HG03520 (cell line): ENCODE data around the gene BANP.
"Not testable (repeated sequence)": the region's sequence is repeated elsewhere in the genome, so short reads cannot be mapped to it uniquely, and the experiment has no call there.

Experiments
- ATAC-seq: cut with Tn5 transposase; IDR thresholded peaks from one replicate; pipeline ENCODE4 v1.9.1; 2021; ENCODE audit warnings: mild to moderate bottlenecking, moderate library complexity; ENCODE audit not compliant: unreplicated experiment

BANP gene

GRCh38 chr16:87965417-87965816 is 14.2 kb downstream of the BANP start:
- ATAC-seq, result no peak

GRCh38 chr16:87966064-87966645 is 14.9 kb downstream of the BANP start:
- ATAC-seq, result no peak

DNA sequence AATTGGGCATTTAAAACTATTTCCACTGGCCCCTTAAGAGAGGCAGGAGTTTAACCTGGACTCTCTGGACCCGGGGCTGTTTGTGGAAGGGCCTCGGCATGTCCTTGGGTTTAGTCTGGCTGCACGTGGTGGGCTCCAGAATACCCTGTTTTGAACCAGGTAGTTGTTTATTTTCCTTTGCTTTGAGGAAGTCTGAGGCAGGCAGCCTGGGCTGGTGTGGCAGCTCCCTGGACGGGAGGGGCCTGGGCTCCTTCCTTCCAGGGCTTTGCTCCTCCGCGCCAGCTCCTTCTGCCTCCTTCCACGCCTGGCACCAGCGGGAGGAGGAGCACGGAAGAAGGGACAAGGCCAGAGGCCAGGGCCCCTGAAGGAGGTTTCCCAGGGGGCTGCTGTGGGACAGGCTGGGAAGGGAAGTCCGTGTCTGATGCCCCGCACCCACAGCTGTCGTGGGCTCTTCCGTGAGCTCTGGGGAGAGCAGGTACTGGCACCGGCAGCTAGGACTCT is 15.5 kb downstream of the BANP start:
- ATAC-seq, result no peak

- ATAC-seq, result no peak
Measured at GRCh38 chr16:87968541-87968940, 17.3 kb downstream of the BANP start.

DNA sequence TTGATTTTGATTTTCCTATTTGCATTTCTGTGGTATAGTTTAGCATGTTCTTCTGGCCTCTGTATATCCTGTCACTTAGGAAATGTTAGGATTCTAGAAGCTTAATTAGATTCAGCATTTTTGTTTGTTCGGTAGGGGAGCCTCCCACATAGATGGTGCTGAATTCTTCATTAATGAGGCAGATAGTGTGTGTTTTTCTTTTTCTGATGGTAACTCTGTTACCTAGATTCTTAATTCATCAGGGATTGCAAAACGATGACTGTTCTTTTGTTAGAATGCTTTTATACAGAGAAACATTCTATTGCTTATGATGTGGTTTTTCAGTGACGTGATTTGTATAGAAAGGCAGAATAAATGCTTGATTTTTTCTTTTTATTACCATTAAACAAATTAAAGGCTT is 19.0 kb downstream of the BANP start:
- ATAC-seq, result no peak

GRCh38 chr16:87971933-87972332 is 20.7 kb downstream of the BANP start:
- no peak for ATAC-seq

DNA sequence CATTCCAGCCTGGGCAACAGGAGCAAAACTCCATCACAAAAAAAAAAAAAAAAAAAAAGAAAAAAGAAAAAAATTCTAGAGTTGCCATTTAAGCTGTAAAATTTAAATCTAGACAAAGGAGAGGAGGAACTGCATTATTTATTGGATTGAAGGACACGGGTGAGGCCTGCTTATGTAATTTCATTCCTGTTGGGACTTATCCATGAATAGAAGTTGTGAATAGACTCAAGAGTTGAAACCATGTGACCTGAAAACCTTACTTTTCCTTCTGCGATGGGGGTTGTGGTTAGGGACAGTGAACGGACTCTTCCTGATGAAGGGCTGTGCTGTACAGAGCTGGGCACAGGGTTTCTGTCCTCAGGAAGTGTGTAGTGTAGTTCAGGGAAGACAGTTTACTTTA is 22.5 kb downstream of the BANP start:
- no peak for ATAC-seq

- ATAC-seq, result no peak
Measured at GRCh38 chr16:87974178-87974577, 22.9 kb downstream of the BANP start.

- no peak for ATAC-seq
Measured at GRCh38 chr16:87976665-87977064, 25.4 kb downstream of the BANP start.

- no peak for ATAC-seq
Measured at GRCh38 chr16:87978127-87978526, 26.9 kb downstream of the BANP start.

GRCh38 chr16:87979352-87979751 is 28.1 kb downstream of the BANP start:
- ATAC-seq, result no peak

DNA sequence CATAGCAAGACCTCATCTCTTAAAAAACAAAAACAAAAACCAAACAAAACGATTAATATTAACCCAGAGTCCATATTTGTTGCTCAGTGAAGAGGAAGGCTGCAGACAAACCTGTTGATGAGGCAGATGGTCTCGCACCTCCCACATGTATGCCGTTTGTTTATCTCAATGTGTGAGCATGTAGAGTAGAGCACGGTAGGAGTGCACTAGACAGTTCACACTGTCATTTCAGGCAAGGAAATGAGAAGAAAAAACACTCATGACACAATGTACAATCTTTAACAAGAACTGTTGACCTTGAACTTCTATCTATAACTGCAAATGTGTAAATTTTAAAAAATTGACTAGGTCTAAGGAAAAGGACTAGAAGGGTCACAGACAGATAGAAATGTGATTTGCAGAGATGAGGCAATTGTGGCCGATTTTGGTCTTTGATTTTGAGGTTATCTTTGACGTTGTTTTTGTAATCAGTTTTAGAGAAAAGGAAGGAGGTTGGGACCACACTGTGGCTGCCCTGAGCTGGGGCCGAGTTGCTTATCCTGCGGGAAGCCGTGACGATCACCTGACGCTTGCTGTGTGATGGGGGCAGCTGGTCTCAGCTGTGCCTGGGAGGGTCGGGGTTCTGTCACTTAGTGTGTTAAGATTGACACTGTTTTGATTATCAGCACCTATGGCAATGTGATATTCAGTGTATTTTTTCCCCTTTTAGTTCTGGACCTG is 28.8 kb downstream of the BANP start:
- not testable (repeated sequence) for ATAC-seq

DNA sequence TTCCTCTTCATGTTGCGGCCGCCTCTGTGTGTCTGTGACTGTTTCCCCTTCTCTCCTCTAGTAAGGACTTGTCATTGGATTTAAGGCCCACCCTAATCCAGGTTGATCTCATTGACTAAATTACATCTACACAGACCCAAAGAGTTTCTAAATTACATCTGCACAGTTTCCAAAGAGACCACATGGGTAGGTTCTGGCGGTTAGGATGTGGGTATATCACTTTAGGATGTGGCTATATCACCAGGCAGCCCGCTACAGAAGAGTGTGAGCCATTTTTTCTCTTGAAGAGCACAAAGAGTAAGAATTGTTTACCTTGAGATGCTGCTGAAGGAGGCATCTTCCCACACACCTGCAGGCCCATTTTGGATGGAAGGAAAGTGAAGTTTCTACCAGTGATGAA is 30.1 kb downstream of the BANP start:
- not testable (repeated sequence) for ATAC-seq

- no peak for ATAC-seq
Measured at GRCh38 chr16:87982581-87983041, 31.4 kb downstream of the BANP start.

DNA sequence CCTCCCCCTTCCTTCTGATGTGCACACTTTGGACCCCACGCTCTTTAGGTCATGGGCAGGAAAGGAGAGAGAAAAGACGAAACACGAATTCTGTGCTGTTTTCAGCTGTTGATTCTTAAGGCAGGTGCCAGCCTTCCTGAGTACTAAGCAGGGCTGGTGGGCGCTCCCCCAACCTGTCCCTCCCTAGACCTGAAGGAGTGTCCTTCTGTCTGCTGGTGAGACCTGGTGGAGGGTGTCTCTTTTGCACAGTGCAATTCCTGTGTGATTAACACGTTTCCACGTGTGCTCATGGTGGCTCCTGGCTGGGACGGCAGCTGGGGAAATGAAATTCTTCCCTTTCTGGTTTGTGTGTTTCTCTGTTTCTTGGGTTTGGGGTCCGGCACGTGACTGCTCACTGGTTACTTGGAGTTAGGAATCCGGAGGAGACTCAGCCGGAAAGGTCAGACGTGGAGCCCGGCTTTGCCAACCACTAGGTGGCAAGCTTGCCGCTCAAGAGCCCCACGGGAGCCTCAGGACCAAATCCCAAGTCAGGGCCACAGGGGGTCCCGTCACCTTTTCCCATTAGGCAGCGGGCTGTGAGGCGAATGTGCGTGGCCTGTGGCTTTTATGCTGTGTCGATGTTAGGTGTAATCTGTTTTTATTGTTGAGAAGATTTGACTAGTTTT is 32.0 kb downstream of the BANP start:
- ATAC-seq, result not testable (repeated sequence)

DNA sequence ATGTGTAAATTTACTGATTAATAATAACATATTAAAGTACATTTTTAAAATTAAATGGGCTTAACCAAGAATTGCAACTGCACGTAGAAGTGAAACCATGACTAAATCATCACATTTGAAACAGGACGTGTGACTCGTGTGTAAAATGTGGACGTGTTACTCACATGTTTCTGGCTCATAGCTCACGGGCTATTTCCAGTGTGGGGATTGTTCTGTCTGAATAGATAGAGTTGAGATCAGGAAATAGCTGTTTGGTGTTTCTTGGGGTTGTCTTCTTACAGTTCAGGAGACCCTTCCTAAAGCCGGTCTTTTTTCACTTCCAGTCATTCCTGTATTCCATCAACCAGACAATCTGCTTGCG is 32.5 kb downstream of the BANP start:
- ATAC-seq, result not testable (repeated sequence)

GRCh38 chr16:87984180-87984579 is 32.9 kb downstream of the BANP start:
- not testable (repeated sequence) for ATAC-seq

GRCh38 chr16:87984632-87985267 is 33.5 kb downstream of the BANP start:
- no peak for ATAC-seq

GRCh38 chr16:87985493-87985892 is 34.3 kb downstream of the BANP start:
- not testable (repeated sequence) for ATAC-seq

DNA sequence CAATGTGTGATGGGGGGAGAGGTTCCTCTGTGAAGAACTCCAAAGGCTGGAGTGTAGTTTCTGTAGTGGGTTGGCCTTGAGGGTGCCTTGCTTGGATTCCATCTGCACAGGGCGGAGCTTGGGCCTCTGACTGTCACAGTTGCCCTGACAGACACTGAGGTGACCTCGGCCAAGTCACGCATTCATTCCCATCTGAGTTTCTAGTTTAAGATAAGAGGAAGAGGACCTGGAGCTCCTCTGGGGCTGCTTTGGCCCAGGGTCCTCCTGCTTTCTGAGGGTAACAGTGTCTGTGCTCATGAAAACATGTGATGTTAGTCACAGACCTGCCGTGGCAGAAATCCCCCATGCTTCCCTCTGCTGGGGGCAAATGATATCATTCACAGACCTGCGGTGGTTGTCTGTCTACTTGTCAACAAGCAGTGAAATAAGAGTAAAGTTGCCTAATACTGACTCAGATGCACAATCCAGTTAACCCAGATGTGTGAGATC is 35.2 kb downstream of the BANP start:
- not testable (repeated sequence) for ATAC-seq

DNA sequence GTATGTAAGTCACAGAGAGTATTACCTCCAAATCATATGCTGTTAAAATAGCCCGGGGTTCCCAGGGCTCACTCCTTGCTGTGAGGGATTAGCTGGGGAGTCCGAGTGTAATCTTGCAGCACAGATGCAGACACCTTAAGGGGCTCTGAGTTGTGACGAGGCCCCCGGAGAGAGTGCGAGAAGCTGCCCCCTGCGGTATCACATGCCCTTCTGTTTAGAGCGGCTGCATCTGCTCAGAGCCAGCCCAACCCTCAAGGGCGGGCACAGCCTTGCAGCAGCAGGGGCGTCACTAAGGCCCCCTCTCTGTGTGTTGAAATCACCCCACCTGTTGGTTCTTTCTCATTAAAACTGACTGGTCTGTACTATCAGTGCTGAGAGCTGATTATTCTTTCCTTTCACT is 37.4 kb downstream of the BANP start:
- not testable (repeated sequence) for ATAC-seq
